Right lobe of liver (tissue), 6 donors: Measurements from ENCODE around the gene HOXD11. TPM values are rescaled to one million over a fixed set of nuclear protein-coding genes. Genes with fewer than 3 reads are reported as not detected.

Source experiments
- ATAC-seq, 4 donors: fragments of 200-7000 bp; cut with Tn5 transposase; one replicate each; pipeline ENCODE4 v1.9.1; 2020; ENCODE audit warnings: mild to moderate bottlenecking in 4 of 4, moderate library complexity in 4 of 4
- DNase-seq, 3 donors: peaks; one replicate each; pipeline ENCODE4 v3.0.0-alpha.2; 2020
- H3K27ac ChIP-seq, 3 donors: fragments of 200-600 bp; one replicate each; pipeline ENCODE4 v1.8.0; 2022
- H3K27me3 ChIP-seq, 2 donors: fragments of 200-600 bp; one replicate each; pipeline ENCODE4 v1.8.0; 2022
- H3K36me3 ChIP-seq, 4 donors: fragments of 200-600 bp; sonication (generic) in 1 of 4; one replicate each; pipeline versions ENCODE4 v1.5.1 to v1.8.0; 2017 to 2022; ENCODE audit warnings: control low read depth in 1 of 4
- H3K4me1 ChIP-seq, 4 donors: fragments of 200-600 bp; sonication (generic) in 1 of 4; one replicate each; pipeline versions ENCODE4 v1.5.1 to v1.8.0; 2017 to 2022; ENCODE audit warnings: control low read depth in 1 of 4
- H3K4me3 ChIP-seq, 3 donors: fragments of 200-600 bp; one replicate each; pipeline ENCODE4 v1.8.0; 2022
- H3K9me3 ChIP-seq, 4 donors: fragments of 200-600 bp; sonication (generic) in 1 of 4; one replicate each; pipeline versions ENCODE4 v1.5.1 to v1.8.0; 2017 to 2022; ENCODE audit warnings: control low read depth in 1 of 4
- POLR2A ChIP-seq: fragments of 450-650 bp; IDR thresholded peaks from one replicate; pipeline ENCODE4 v1.6.1; 2017; ENCODE audit warnings: antibody characterized with exemption, mild to moderate bottlenecking
- WGBS: methylation state at CpG from one replicate; pipeline ENCODE4 v1.1.6; 2018; ENCODE audit warnings: low coverage, low lambda C conversion rate; ENCODE audit not compliant: insufficient coverage; ENCODE audit errors: missing lambda C conversion rate; 5-methylcytosine and 5-hydroxymethylcytosine counted together
- intact Hi-C, 2 donors: fragments of 100-400 bp; cut with DNase I; formaldehyde crosslinking; loops; one replicate each; pipeline versions ENCODE4 v1.11.2 to v1.14.1; 2022
- total RNA-seq, 6 experiments: library from RNA; depleted of rRNA in 2 of 6; stranded (reverse); fragments of >200 nt in 2 of 6; fragmentation: NEBNext Ultra II Directional in 3 of 6; extraction: Animal tissue kit (Norgen Biotek cat#: 25700) in 3 of 6; gene quantifications; one replicate each; pipeline versions ENCODE4 v1.1.0 to v1.2.4, GENCODE V29; 2016 to 2023
- TF ChIP-seq, protein P1 (sequence below), 4 donors: fragments of 200-600 bp in 3 of 4; fragments of 450-650 bp in 1 of 4; IDR thresholded peaks; one replicate each; pipeline versions ENCODE4 v1.5.1 to v1.8.0; 2016 to 2022; ENCODE audit warnings: antibody characterized with exemption in 4 of 4, mild to moderate bottlenecking in 2 of 4
- donor health status: DM: no; HTN: yes; CAD: no.
- donor health status: DM: no; HTN: no; CAD: no.
- donor health status: DM: no; HTN: no; CAD: no.
- donor health status: DM: no; HTN: yes; CAD: no.
- donor health status: DM: no; HTN: yes; CAD: no.

HOXD11 gene
- total RNA-seq, 6 experiments from 2014 or later: not detected

DNA sequence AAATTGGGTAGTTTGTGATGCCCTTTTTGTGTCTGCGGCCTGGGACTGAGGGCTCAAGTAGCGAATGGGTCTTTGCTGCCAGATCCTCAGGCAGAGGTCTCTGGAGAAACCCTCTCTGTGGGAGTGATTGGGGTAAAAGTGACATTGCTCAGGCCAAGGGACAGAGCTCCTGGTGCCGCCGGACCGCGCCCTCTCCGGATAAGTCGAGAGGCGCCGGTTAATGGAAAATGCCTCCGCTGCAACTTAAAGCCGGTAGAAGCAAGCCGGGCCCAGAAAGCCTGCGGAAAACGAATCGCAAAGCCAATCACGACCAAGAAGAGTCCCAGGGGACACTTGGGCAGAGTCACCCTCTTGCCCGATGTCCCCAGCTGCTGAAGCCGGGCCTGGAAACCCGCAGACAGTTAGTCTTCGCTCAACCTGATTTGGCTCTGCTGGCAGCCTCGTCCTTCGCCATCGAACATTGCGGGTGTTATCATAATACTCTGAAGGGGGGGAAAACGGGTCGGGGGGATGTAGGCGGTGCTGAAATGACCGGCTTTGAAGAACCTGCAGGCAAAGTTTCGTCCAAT lies 7.8 kb upstream of the HOXD11 start:
- no peak overlapping the region for H3K27ac ChIP-seq
- ATAC-seq: no peak
- 3% methylated on average over 18 of the region's 30 CpGs for WGBS
- TF ChIP-seq, protein P1, sequence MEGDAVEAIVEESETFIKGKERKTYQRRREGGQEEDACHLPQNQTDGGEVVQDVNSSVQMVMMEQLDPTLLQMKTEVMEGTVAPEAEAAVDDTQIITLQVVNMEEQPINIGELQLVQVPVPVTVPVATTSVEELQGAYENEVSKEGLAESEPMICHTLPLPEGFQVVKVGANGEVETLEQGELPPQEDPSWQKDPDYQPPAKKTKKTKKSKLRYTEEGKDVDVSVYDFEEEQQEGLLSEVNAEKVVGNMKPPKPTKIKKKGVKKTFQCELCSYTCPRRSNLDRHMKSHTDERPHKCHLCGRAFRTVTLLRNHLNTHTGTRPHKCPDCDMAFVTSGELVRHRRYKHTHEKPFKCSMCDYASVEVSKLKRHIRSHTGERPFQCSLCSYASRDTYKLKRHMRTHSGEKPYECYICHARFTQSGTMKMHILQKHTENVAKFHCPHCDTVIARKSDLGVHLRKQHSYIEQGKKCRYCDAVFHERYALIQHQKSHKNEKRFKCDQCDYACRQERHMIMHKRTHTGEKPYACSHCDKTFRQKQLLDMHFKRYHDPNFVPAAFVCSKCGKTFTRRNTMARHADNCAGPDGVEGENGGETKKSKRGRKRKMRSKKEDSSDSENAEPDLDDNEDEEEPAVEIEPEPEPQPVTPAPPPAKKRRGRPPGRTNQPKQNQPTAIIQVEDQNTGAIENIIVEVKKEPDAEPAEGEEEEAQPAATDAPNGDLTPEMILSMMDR (IDR thresholded peaks at IDR 0.05): no peak
- TF ChIP-seq POLR2A: no peak
- no peaks in the 10 kb centered on the region for H3K9me3 ChIP-seq
- no peak for DNase-seq
- intact Hi-C loops: loop anchor here in 1 of 2 donors (10.0 kb wide), 1 partner anchor 744 kb away; no protein-coding TSS in a partner anchor
- H3K4me1 ChIP-seq: peaks cover 0 to 14% (median 6%) of the 10 kb centered on the region in 4 donors
- no peaks in the 10 kb centered on the region for H3K36me3 ChIP-seq
- H3K27me3 ChIP-seq: peaks cover 22 to 95% of the 10 kb centered on the region in 2 donors
- H3K4me3 ChIP-seq: no peak overlapping the region

DNA sequence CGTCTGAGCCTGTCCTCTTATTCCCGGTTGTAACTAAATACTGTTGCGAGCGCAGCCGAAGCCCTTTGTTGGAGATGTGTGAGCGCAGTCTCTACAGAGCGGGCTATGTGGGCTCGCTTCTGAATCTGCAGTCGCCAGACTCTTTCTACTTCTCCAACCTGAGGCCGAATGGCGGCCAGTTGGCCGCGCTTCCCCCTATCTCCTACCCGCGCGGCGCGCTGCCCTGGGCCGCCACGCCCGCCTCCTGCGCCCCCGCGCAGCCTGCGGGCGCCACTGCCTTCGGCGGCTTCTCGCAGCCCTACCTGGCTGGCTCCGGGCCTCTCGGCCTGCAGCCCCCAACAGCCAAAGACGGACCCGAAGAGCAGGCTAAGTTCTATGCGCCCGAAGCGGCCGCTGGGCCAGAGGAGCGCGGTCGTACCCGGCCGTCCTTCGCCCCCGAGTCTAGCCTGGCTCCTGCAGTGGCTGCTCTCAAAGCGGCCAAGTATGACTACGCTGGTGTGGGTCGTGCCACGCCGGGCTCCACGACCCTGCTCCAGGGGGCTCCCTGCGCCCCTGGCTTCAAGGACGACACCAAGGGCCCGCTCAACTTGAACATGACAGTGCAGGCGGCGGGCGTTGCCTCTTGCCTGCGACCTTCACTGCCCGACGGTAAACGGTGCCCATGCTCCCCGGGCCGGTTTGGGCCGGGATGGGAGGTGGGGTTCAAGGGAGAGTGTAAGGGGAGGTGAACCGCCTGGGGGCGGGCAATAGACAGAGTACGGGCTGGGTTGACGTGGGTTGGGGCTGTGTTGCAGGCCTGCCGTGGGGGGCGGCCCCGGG lies 7.1 kb upstream of the HOXD11 start, which contains the start of gene HOXD12:
Gene HOXD12, plus strand, starts transcription at position 68 of the 819 bp plus-strand sequence. Its CDS starts 7 bp downstream, at position 75.
- H3K4me1 ChIP-seq: peaks cover 0 to 14% (median 6%) of the 10 kb centered on the region in 4 donors
- WGBS: 7% methylated on average over 9 of the region's 70 CpGs
- no peak for ATAC-seq
- intact Hi-C loops: loop anchor here in 1 of 2 donors (10.0 kb wide), 1 partner anchor 745 kb away; no protein-coding TSS in a partner anchor
- H3K27ac ChIP-seq: no peak within 1 kb of the TSS
- no peak for DNase-seq
- H3K27me3 ChIP-seq: peaks cover 29 to 95% of the 10 kb centered on the region in 2 donors
- no peaks in the 10 kb centered on the region for H3K9me3 ChIP-seq
- no peak for TF ChIP-seq POLR2A
- TF ChIP-seq, protein P1 (IDR thresholded peaks at IDR 0.05): no peak
- no peaks in the 10 kb centered on the region for H3K36me3 ChIP-seq
- no peak within 1 kb of the TSS for H3K4me3 ChIP-seq

DNA sequence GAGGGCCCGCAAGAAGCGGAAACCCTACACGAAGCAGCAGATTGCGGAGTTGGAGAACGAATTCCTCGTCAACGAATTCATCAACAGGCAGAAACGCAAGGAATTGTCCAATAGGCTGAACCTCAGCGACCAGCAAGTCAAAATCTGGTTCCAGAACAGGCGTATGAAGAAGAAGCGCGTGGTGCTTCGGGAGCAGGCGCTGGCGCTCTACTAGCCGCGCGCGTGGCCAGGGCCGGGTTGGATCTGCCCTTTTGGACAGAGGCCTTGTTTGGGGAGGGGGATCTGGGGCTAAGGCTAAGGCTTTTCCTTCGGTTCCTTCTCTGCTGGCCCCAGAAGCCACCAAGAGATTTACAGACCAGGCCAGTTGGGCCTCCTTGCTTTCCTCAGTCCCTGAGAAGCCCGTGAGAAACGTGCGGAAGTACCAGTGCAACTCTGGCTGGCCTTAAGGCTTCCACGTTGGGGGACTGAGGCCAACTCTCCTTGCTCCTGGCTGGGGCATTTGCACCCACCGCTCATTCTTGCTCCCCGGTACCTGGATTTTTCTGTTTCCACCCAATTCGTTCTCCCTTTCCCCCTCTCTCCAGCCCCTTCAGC lies 6.4 kb upstream of the HOXD11 start:
- Histone ChIP-seq H3K4me1 (peaks cover 0 to 14% (median 6%) of the 10 kb centered on the region in 4 donors), H3K4me3 (no peak overlapping the region), H3K27me3 (peaks cover 25 to 91% of the 10 kb centered on the region in 2 donors), H3K36me3 (no peaks in the 10 kb centered on the region), H3K9me3 (no peaks in the 10 kb centered on the region), H3K27ac (no peak overlapping the region)
- TF ChIP-seq POLR2A: no peak
- TF ChIP-seq, protein P1 (IDR thresholded peaks at IDR 0.05): no peak
- DNase-seq: no peak
- intact Hi-C loops: no loop called here
- ATAC-seq: no peak
- 8% methylated on average over 13 of the region's 28 CpGs for WGBS

DNA sequence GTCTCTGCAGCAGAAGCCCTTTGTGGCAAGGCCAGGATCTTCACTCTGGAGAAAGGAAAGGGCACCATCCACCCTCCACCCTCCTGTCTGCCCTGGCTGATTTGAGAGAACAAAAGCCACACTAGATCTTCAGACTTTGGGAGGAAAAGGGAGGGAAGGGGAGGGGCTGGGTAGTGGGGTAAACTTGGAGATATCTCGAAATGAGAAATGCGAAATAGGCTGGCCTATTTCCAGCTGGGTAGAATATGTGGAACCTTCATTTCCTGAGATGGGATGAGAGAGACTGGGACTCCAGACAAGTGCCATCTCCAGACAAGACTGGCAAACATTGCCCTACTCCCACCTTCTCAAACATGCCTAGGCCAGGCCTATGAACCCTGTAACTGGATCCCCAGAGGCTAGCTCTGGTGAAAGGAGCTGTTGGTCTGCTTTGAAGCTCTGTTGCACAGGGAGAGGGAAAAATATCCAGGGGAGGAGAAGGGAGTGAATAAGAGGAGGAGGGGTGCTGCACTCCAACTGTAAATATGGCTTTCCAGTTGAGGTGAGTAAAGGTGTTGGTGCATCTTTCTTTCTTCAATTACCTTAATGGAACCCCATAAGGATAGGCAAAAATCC lies 5.8 kb upstream of the HOXD11 start:
- Histone ChIP-seq H3K27me3 (peaks cover 25 to 91% of the 10 kb centered on the region in 2 donors), H3K27ac (no peak overlapping the region), H3K4me1 (peaks cover 0 to 14% (median 6%) of the 10 kb centered on the region in 4 donors), H3K36me3 (no peaks in the 10 kb centered on the region), H3K4me3 (no peak overlapping the region), H3K9me3 (no peaks in the 10 kb centered on the region)
- 0% methylated on average over 2 of the region's 2 CpGs for WGBS
- intact Hi-C loops: no loop called here
- TF ChIP-seq POLR2A: no peak
- TF ChIP-seq, protein P1 (IDR thresholded peaks at IDR 0.05): no peak
- ATAC-seq (no peak), DNase-seq (no peak)
